ENCODE data around the gene GRAMD1B.

GRCh38 chr11:123409456-123410217, 20.4 kb upstream of the GRAMD1B start:
- TF ChIP-seq, protein P1, sequence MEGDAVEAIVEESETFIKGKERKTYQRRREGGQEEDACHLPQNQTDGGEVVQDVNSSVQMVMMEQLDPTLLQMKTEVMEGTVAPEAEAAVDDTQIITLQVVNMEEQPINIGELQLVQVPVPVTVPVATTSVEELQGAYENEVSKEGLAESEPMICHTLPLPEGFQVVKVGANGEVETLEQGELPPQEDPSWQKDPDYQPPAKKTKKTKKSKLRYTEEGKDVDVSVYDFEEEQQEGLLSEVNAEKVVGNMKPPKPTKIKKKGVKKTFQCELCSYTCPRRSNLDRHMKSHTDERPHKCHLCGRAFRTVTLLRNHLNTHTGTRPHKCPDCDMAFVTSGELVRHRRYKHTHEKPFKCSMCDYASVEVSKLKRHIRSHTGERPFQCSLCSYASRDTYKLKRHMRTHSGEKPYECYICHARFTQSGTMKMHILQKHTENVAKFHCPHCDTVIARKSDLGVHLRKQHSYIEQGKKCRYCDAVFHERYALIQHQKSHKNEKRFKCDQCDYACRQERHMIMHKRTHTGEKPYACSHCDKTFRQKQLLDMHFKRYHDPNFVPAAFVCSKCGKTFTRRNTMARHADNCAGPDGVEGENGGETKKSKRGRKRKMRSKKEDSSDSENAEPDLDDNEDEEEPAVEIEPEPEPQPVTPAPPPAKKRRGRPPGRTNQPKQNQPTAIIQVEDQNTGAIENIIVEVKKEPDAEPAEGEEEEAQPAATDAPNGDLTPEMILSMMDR (IDR thresholded peaks at IDR 0.05) = no peak
- TF ChIP-seq POLR2A (IDR thresholded peaks at IDR 0.05) = no peak
